GM23338 (cell line): ENCODE results near the gene C1QTNF8. TPM values are rescaled to one million over a fixed set of nuclear protein-coding genes. Genes with fewer than 3 reads are reported as not detected.

Experiments
- ATAC-seq: fragments of 200-7000 bp; cut with Tn5 transposase; 3 replicates; pipeline ENCODE4 v1.9.1; 2020
- DNase-seq: peaks from one replicate; pipeline ENCODE4 v3.0.0-alpha.2; 2015; ENCODE audit warnings: low spot score
- H2AFZ ChIP-seq: fragments of 200-600 bp; sonication (generic); 2 replicates; pipeline ENCODE4 v1.8.0; 2016; ENCODE audit warnings: antibody characterized with exemption, mild to moderate bottlenecking, moderate library complexity
- H3F3A ChIP-seq: fragments of 200-600 bp; sonication (generic); replicated peaks from 2 replicates; pipeline ENCODE4 v1.8.0; 2017; ENCODE audit warnings: antibody characterized with exemption, mixed run types, low read depth
- H3K27ac ChIP-seq: fragments of 200-600 bp; sonication (generic); 2 replicates; pipeline ENCODE4 v1.6.1; 2016; ENCODE audit warnings: low read depth
- H3K27me3 ChIP-seq: fragments of 200-600 bp; sonication (generic); 2 replicates; pipeline ENCODE4 v1.8.0; 2016; ENCODE audit warnings: mild to moderate bottlenecking, mixed run types, moderate library complexity; ENCODE audit not compliant: insufficient read depth
- H3K36me3 ChIP-seq: fragments of 200-600 bp; sonication (generic); 2 replicates; pipeline ENCODE4 v1.8.0; 2016; ENCODE audit warnings: mild to moderate bottlenecking; ENCODE audit not compliant: insufficient read depth
- H3K4me1 ChIP-seq: fragments of 200-600 bp; sonication (generic); 2 replicates; pipeline ENCODE4 v1.8.0; 2016; ENCODE audit warnings: mild to moderate bottlenecking, moderate library complexity; ENCODE audit not compliant: insufficient read depth
- H3K4me2 ChIP-seq: fragments of 200-600 bp; sonication (generic); 2 replicates; pipeline ENCODE4 v1.7.1; 2017; ENCODE audit warnings: mixed run types
- H3K4me3 ChIP-seq: fragments of 200-600 bp; sonication (generic); 2 replicates; pipeline ENCODE4 v1.6.1; 2016; ENCODE audit warnings: mixed run types
- H3K79me2 ChIP-seq: fragments of 200-600 bp; sonication (generic); replicated peaks from 2 replicates; pipeline ENCODE4 v1.8.0; 2017; ENCODE audit warnings: mild to moderate bottlenecking; ENCODE audit not compliant: insufficient read depth
- H3K9me2 ChIP-seq: fragments of 200-600 bp; sonication (generic); 2 replicates; pipeline ENCODE4 v1.8.0; 2017; ENCODE audit not compliant: insufficient read depth
- H4K20me1 ChIP-seq: fragments of 200-600 bp; sonication (generic); replicated peaks from 2 replicates; pipeline ENCODE4 v1.8.0; 2017; ENCODE audit warnings: mild to moderate bottlenecking; ENCODE audit not compliant: insufficient read depth
- H3K27ac Mint-ChIP-seq: 2 replicates; pipeline ENCODE4 v1.8.0; 2020; ENCODE audit warnings: inconsistent platforms, mild to moderate bottlenecking, moderate library complexity, mixed read lengths
- H3K27me3 Mint-ChIP-seq: 3 replicates; pipeline ENCODE4 v1.8.0; 2022; ENCODE audit warnings: low read depth, mild to moderate bottlenecking, moderate library complexity, mixed read lengths, inconsistent platforms; ENCODE audit not compliant: insufficient read depth, poor library complexity
- H3K36me3 Mint-ChIP-seq: 3 replicates; pipeline ENCODE4 v1.8.0; 2021; ENCODE audit warnings: low read depth, mild to moderate bottlenecking, inconsistent platforms, moderate library complexity, mixed read lengths
- H3K4me1 Mint-ChIP-seq: 3 replicates; pipeline ENCODE4 v1.8.0; 2020; ENCODE audit warnings: mild to moderate bottlenecking, inconsistent platforms, mixed read lengths
- H3K4me3 Mint-ChIP-seq: 3 replicates; pipeline ENCODE4 v1.8.0; 2021; ENCODE audit warnings: moderate library complexity, mild to moderate bottlenecking, inconsistent platforms, mixed read lengths
- H3K9me3 Mint-ChIP-seq: 3 replicates; pipeline ENCODE4 v1.8.0; 2020; ENCODE audit warnings: moderate library complexity, mild to moderate bottlenecking, inconsistent platforms, mixed read lengths
- CTCF ChIP-seq, 2 experiments: fragments of 200-600 bp in 1 of 2; sonication (generic) in 1 of 2; conservative IDR thresholded peaks; 2 replicates each; pipeline versions ENCODE4 v1.5.1 to v1.6.1; 2016 to 2017; ENCODE audit warnings: antibody characterized with exemption in 2 of 2, low read depth in 2 of 2, mild to moderate bottlenecking in 2 of 2, moderate library complexity in 1 of 2
- ETS1 ChIP-seq: IDR thresholded peaks from 2 replicates; pipeline ENCODE4 v1.6.1; 2016; ENCODE audit warnings: antibody characterized with exemption
- EZH2phosphoT487 ChIP-seq: fragments of 200-600 bp; sonication (generic); IDR thresholded peaks from one replicate; pipeline ENCODE4 v1.8.1; 2018; ENCODE audit warnings: antibody characterized with exemption; ENCODE audit not compliant: unreplicated experiment
- POLR2AphosphoS5 ChIP-seq: IDR thresholded peaks from 2 replicates; pipeline ENCODE4 v1.6.1; 2016; ENCODE audit warnings: antibody characterized with exemption, low read depth
- ZNF114 ChIP-seq: fragments of 250-450 bp; sonication (Bioruptor Pico); IDR thresholded peaks from 2 replicates; pipeline ENCODE4 v1.5.0; 2020; ENCODE audit warnings: mild to moderate bottlenecking, moderate library complexity
- ZNF331 ChIP-seq: fragments of 250-450 bp; sonication (Bioruptor Pico); IDR thresholded peaks from 2 replicates; pipeline ENCODE4 v1.5.0; 2020; ENCODE audit warnings: low read depth, mild to moderate bottlenecking, moderate library complexity
- ZNF462 ChIP-seq: fragments of 250-450 bp; sonication (Bioruptor Pico); IDR thresholded peaks from 2 replicates; pipeline ENCODE4 v1.5.0; 2020; ENCODE audit warnings: mild to moderate bottlenecking, moderate library complexity
- polyA plus RNA-seq: library from polyadenylated mRNA; unstranded; fragments of >200 nt; fragmentation: Nextera tagmentation; extraction: Ambion mirVana; gene quantifications from 2 replicates; pipeline ENCODE4 v1.2.1, GENCODE V29; 2016
- total RNA-seq: library from RNA; depleted of rRNA; stranded (reverse); fragments of >200 nt; shearing (Covaris generic); gene quantifications from 2 replicates; pipeline ENCODE4 v1.2.3, GENCODE V29; 2014

C1QTNF8 gene
- total and polyA plus RNA-seq, 2 experiments from 2014 or later, result not detected

GRCh38 chr16:1075546-1075945 is 20.5 kb downstream of the C1QTNF8 start (continued):
- no peak for TF ChIP-seq ZNF462
- no peak for TF ChIP-seq POLR2AphosphoS5

- no peaks in the 10 kb centered on the region for H3K36me3 ChIP-seq
- Mint-ChIP-seq H3K4me1 (peaks cover 11% of the 10 kb centered on the region; the same call in 2 of the 3 replicates), H3K36me3 (no peaks in the 10 kb centered on the region), H3K9me3 (no peaks in the 10 kb centered on the region), H3K27ac (no peak overlapping the region), H3K27me3 (peaks cover 8% of the 10 kb centered on the region), H3K4me3 (no peak overlapping the region)
- no peak overlapping the region for H2AFZ ChIP-seq
- H3K9me2 ChIP-seq, result no peaks in the 10 kb centered on the region
- H3K79me2 ChIP-seq, result no peaks in the 10 kb centered on the region
- H3K27ac ChIP-seq, result no peak overlapping the region
- no peaks in the 10 kb centered on the region for H3F3A ChIP-seq
- no peak overlapping the region for H3K4me3 ChIP-seq
- DNase-seq, result no peak
- no peaks in the 10 kb centered on the region for H4K20me1 ChIP-seq
- ATAC-seq, result no peak
- H3K27me3 ChIP-seq, result no peaks in the 10 kb centered on the region; the same call in 1 of the 2 replicates
- H3K4me1 ChIP-seq, result peaks cover 13% of the 10 kb centered on the region; the same call in 1 of the 2 replicates
- no peak overlapping the region for H3K4me2 ChIP-seq
- no peak for TF ChIP-seq POLR2AphosphoS5
- TF ChIP-seq ZNF331 (CRISPR knock-in tag), result no peak
- no peak for TF ChIP-seq EZH2phosphoT487
- no peak for TF ChIP-seq CTCF (conservative IDR thresholded peaks at IDR 0.05; ENCODE audit: low read depth in 2 of 2)
- no peak for TF ChIP-seq ETS1
- no peak for TF ChIP-seq ZNF462
- TF ChIP-seq ZNF114 (CRISPR knock-in tag), result no peak
These were observed 21.7 kb downstream of the C1QTNF8 start for GRCh38 chr16:1074379-1074649.
